Fibroblast of lung (primary cell): Measurements from ENCODE around the gene BFSP2. TPM values are rescaled to one million over a fixed set of nuclear protein-coding genes. Genes with fewer than 3 reads are reported as not detected.

Source experiments
- DNase-seq, 2 donors: peaks; one replicate each; pipeline versions ENCODE4 v3.0.0 to v3.0.0-alpha.2; 2010; ENCODE audit warnings: low read depth in 2 of 2
- H2AFZ ChIP-seq: 2 replicates; pipeline ENCODE4 v1.5.1; 2012; ENCODE audit warnings: low read length, control low read depth, inconsistent platforms
- H3K27ac ChIP-seq: 2 replicates; pipeline ENCODE4 v1.5.1; 2011; ENCODE audit warnings: low read length, control low read depth; ENCODE audit not compliant: insufficient read depth
- H3K27me3 ChIP-seq: 2 replicates; pipeline ENCODE4 v1.5.1; 2011; ENCODE audit warnings: mild to moderate bottlenecking, low read length; ENCODE audit not compliant: control insufficient read depth, insufficient read depth
- H3K36me3 ChIP-seq: 2 replicates; pipeline ENCODE4 v1.5.1; 2011; ENCODE audit warnings: low read length; ENCODE audit not compliant: control insufficient read depth, insufficient read depth
- H3K4me1 ChIP-seq: 2 replicates; pipeline ENCODE4 v1.5.1; 2011; ENCODE audit warnings: low read length; ENCODE audit not compliant: control insufficient read depth, insufficient read depth; ENCODE audit errors: extremely low read depth
- H3K4me2 ChIP-seq: 2 replicates; pipeline ENCODE4 v1.5.1; 2011; ENCODE audit warnings: low read length, control low read depth; ENCODE audit not compliant: insufficient read depth; ENCODE audit errors: extremely low read depth
- H3K4me3 ChIP-seq, 4 experiments: fragments of 200-600 bp in 1 of 4; sonication (generic) in 1 of 4; replicated peaks in 1 of 4; 2 replicates each; pipeline ENCODE4 v1.5.1; 2011 to 2016; ENCODE audit warnings: low read length in 4 of 4, low read depth in 3 of 4, mild to moderate bottlenecking in 3 of 4, control low read depth in 2 of 4, inconsistent platforms in 1 of 4, mixed read lengths in 1 of 4; ENCODE audit not compliant: insufficient read depth in 1 of 4; ENCODE audit errors: control extremely low read depth in 1 of 4
- H3K79me2 ChIP-seq: 2 replicates; pipeline ENCODE4 v1.5.1; 2012; ENCODE audit warnings: mild to moderate bottlenecking, low read length, inconsistent platforms; ENCODE audit not compliant: control insufficient read depth, insufficient read depth
- H3K9ac ChIP-seq: 2 replicates; pipeline ENCODE4 v1.5.1; 2011; ENCODE audit warnings: mild to moderate bottlenecking, low read length, control low read depth; ENCODE audit not compliant: insufficient read depth
- H3K9me3 ChIP-seq: 2 replicates; pipeline ENCODE4 v1.5.1; 2012; ENCODE audit warnings: low read depth, low read length; ENCODE audit not compliant: control insufficient read depth, insufficient read depth
- H4K20me1 ChIP-seq: 2 replicates; pipeline ENCODE4 v1.5.1; 2011; ENCODE audit warnings: low read length; ENCODE audit not compliant: control insufficient read depth, insufficient read depth; ENCODE audit errors: extremely low read depth
- CTCF ChIP-seq, 2 donors: IDR thresholded peaks in 1 of 2; conservative IDR thresholded peaks in 1 of 2; 1 replicate in 1 of 2; 2 replicates in 1 of 2; pipeline ENCODE4 v1.5.1; 2011 to 2012; ENCODE audit warnings: low read length in 2 of 2, control low read depth in 1 of 2, inconsistent platforms in 1 of 2, low read depth in 1 of 2, mild to moderate bottlenecking in 1 of 2
- EZH2 ChIP-seq: IDR thresholded peaks from 2 replicates; pipeline ENCODE4 v1.5.1; 2012; ENCODE audit warnings: low read length, control low read depth, mild to moderate bottlenecking; ENCODE audit errors: missing control alignments
- polyA plus RNA-seq, 2 donors: library from polyadenylated mRNA; depleted of rRNA in 1 of 2; stranded (reverse) in 1 of 2; unstranded in 1 of 2; fragments of >200 nt; gene quantifications; 2 replicates each; pipeline ENCODE4 v1.2.1, GENCODE V29; 2011 to 2012; ENCODE audit warnings: missing spikeins in 1 of 2
- total RNA-seq: library from RNA; depleted of rRNA; stranded (reverse); fragments of >200 nt; gene quantifications from 2 replicates; pipeline ENCODE4 v1.2.1, GENCODE V29; 2014

BFSP2 gene
- total and polyA plus RNA-seq, 2 donors (not counting 1 experiment from before 2014, with no cell fraction given) = not detected

- Histone ChIP-seq H4K20me1 (no peaks in the 10 kb centered on the region), H3K4me2 (no peak overlapping the region), H2AFZ (no peak overlapping the region), H3K27ac (no peak overlapping the region), H3K27me3 (no peaks in the 10 kb centered on the region), H3K79me2 (no peaks in the 10 kb centered on the region), H3K36me3 (no peaks in the 10 kb centered on the region), H3K4me1 (peaks cover 6% of the 10 kb centered on the region), H3K9ac (no peak overlapping the region), H3K4me3 (no peak overlapping the region), H3K9me3 (no peaks in the 10 kb centered on the region)
- DNase-seq = no peak
- no peak for TF ChIP-seq EZH2
- no peak for TF ChIP-seq CTCF (conservative IDR thresholded peaks at IDR 0.05 in 1 of 2, IDR thresholded peaks at IDR 0.05 in 1 of 2; ENCODE audit: low read depth in 1 of 2, low read length in 2 of 2)
These were observed 10.5 kb downstream of the BFSP2 start for GRCh38 chr3:133410191-133410892.

- no peaks in the 10 kb centered on the region for H3K9me3 ChIP-seq
- H3K4me1 ChIP-seq = peaks cover 6% of the 10 kb centered on the region
- H3K9ac ChIP-seq = no peak overlapping the region
- peak overlapping the region; percentile 55 for H3K27ac ChIP-seq
- H3K36me3 ChIP-seq = no peaks in the 10 kb centered on the region
- TF ChIP-seq EZH2 = no peak
- TF ChIP-seq CTCF (conservative IDR thresholded peaks at IDR 0.05 in 1 of 2, IDR thresholded peaks at IDR 0.05 in 1 of 2; ENCODE audit: low read depth in 1 of 2, low read length in 2 of 2) = no peak
- peak in 1 of 2 donors; percentile 64 for DNase-seq
- no peaks in the 10 kb centered on the region for H4K20me1 ChIP-seq
- peak overlapping the region; percentile 90 for H3K4me2 ChIP-seq
- H2AFZ ChIP-seq = peak overlapping the region; percentile 81
- H3K79me2 ChIP-seq = no peaks in the 10 kb centered on the region
- H3K27me3 ChIP-seq = no peaks in the 10 kb centered on the region
- H3K4me3 ChIP-seq = peak overlapping the region in 3 of 4 experiments; percentile 12 to 50 (median 18)
These were observed 12.6 kb downstream of the BFSP2 start for GRCh38 chr3:133412183-133413132.
